Measurements from ENCODE around the gene DEGS2. TPM values are rescaled to one million over a fixed set of nuclear protein-coding genes. Genes with fewer than 3 reads are reported as not detected.
A peak's percentile ranks its signal among the peaks of the same experiment; 100 is the strongest.
"Not testable (repeated sequence)": the region's sequence is repeated elsewhere in the genome, so short reads cannot be mapped to it uniquely, and the experiment has no call there.

Gene DEGS2
- total RNA-seq, 1 donor from 2014 or later = 1.3 TPM

- Mint-ChIP-seq H3K27ac (no peak overlapping the region), H3K4me1 (ENCODE audit: low read depth) (peaks cover 8% of the 10 kb centered on the region), H3K4me3 (ENCODE audit: low read depth) (no peak overlapping the region), H3K9me3 (ENCODE audit: low read depth) (no peaks in the 10 kb centered on the region), H3K27me3 (peaks cover 46% of the 10 kb centered on the region), H3K36me3 (ENCODE audit: insufficient read depth) (no peaks in the 10 kb centered on the region)
- no peak for DNase-seq (ENCODE audit: low spot score, unreplicated experiment)
- no peak for TF ChIP-seq CTCF (IDR thresholded peaks at IDR 0.05; ENCODE audit: unreplicated experiment)
Measured at GRCh38 chr14:100160534-100160916, 1.1 kb upstream of the DEGS2 start.

- Mint-ChIP-seq H3K27ac (no peak overlapping the region), H3K9me3 (ENCODE audit: low read depth) (peaks cover 3% of the 10 kb centered on the region), H3K4me3 (ENCODE audit: low read depth) (peak overlapping the region; percentile 40), H3K4me1 (ENCODE audit: low read depth) (peaks cover 10% of the 10 kb centered on the region), H3K27me3 (peaks cover 42% of the 10 kb centered on the region), H3K36me3 (ENCODE audit: insufficient read depth) (peaks cover under 1% of the 10 kb centered on the region)
- TF ChIP-seq CTCF (IDR thresholded peaks at IDR 0.05; ENCODE audit: unreplicated experiment) = no peak
- DNase-seq (ENCODE audit: low spot score, unreplicated experiment) = no peak
Measured at GRCh38 chr14:100159865-100160533, 554 bp upstream of the DEGS2 start.

DNA sequence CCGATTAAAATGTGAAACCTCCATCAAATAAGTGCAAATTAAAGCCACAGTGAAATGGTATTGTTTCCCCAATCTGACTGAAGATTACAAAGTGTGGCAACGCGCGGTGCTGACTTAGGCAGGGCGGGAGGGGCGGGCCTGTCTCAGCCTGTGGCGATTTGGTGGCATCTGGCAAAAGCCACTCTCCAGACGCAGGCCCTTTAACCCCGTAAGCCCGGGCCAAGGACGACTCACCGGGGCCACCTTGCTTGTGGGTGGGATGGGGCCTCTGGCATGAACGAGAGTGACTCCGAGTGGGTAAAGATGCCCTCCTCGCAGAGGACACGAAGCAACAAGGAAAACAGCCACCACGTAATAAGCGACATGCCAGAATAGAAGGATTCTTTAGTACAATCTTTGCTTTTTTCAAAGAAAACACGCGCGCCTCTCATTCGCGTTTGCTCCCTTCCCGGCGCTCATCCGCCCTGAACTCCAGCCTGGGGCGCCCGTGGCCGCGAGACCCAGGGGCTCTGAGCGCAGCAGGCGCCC lies 815 bp downstream of the DEGS2 start:
- Mint-ChIP-seq H3K9me3 (ENCODE audit: low read depth) (peaks cover 5% of the 10 kb centered on the region), H3K36me3 (ENCODE audit: insufficient read depth) (peaks cover 2% of the 10 kb centered on the region), H3K27ac (no peak overlapping the region), H3K4me1 (ENCODE audit: low read depth) (peaks cover 10% of the 10 kb centered on the region), H3K4me3 (ENCODE audit: low read depth) (peak overlapping the region; percentile 50), H3K27me3 (peaks cover 40% of the 10 kb centered on the region)
- DNase-seq (ENCODE audit: low spot score, unreplicated experiment) = no peak
- TF ChIP-seq CTCF (IDR thresholded peaks at IDR 0.05; ENCODE audit: unreplicated experiment) = no peak

- Mint-ChIP-seq H3K27me3 (peaks cover 36% of the 10 kb centered on the region), H3K4me1 (ENCODE audit: low read depth) (peaks cover 10% of the 10 kb centered on the region)
- not testable (repeated sequence) for H3K4me3 Mint-ChIP-seq (ENCODE audit: low read depth); H3K36me3 Mint-ChIP-seq (ENCODE audit: insufficient read depth); H3K9me3 Mint-ChIP-seq (ENCODE audit: low read depth); DNase-seq (ENCODE audit: low spot score, unreplicated experiment); H3K27ac Mint-ChIP-seq
Measured at GRCh38 chr14:100157548-100158232, 1.8 kb downstream of the DEGS2 start.

DNA sequence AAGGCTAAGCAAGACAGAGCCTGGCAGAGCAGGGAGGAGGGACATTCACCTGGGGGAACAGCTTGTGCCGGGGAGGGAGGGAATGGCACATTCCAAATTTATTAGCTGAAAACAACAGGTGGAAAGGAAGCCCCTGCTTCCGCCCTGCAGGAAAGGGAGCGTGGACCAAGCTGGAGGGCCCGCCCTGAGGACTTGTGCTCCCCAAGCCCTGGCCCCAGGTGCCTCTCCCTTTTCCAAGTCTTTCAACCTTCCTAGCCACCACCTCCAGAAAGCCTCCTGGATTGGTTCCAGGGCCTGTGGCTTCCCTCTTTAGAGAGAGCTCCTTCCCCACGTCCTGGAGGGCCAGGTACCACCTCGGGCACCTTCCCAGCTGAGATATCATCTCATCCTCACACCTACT lies 2.7 kb downstream of the DEGS2 start:
- peaks cover 2% of the 10 kb centered on the region for H3K36me3 Mint-ChIP-seq (ENCODE audit: insufficient read depth)
- no peak overlapping the region for H3K27ac Mint-ChIP-seq
- H3K27me3 Mint-ChIP-seq = peaks cover 37% of the 10 kb centered on the region
- H3K4me3 Mint-ChIP-seq (ENCODE audit: low read depth) = no peak overlapping the region
- H3K9me3 Mint-ChIP-seq (ENCODE audit: low read depth) = peaks cover 5% of the 10 kb centered on the region
- DNase-seq (ENCODE audit: low spot score, unreplicated experiment) = no peak
- H3K4me1 Mint-ChIP-seq (ENCODE audit: low read depth) = peaks cover 10% of the 10 kb centered on the region
- TF ChIP-seq CTCF (IDR thresholded peaks at IDR 0.05; ENCODE audit: unreplicated experiment) = no peak

All from progenitor cell of endocrine pancreas (in vitro differentiated cells).